Progenitor cell of endocrine pancreas (in vitro differentiated cells): ENCODE results near the gene ADRA2B. TPM values are rescaled to one million over a fixed set of nuclear protein-coding genes. Genes with fewer than 3 reads are reported as not detected.

Experiments
- DNase-seq: peaks from one replicate; pipeline ENCODE4 v3.0.0; 2021; ENCODE audit warnings: low spot score; ENCODE audit not compliant: unreplicated experiment
- H3K27ac Mint-ChIP-seq: 2 replicates; pipeline ENCODE4 v1.8.0; 2021; ENCODE audit warnings: mild to moderate bottlenecking, moderate library complexity, mixed read lengths
- H3K27me3 Mint-ChIP-seq: 2 replicates; pipeline ENCODE4 v1.8.0; 2021; ENCODE audit warnings: mixed read lengths
- H3K36me3 Mint-ChIP-seq: 2 replicates; pipeline ENCODE4 v1.8.0; 2022; ENCODE audit warnings: mixed read lengths; ENCODE audit not compliant: insufficient read depth
- H3K4me1 Mint-ChIP-seq: 2 replicates; pipeline ENCODE4 v1.8.0; 2021; ENCODE audit warnings: low read depth, mixed read lengths
- H3K4me3 Mint-ChIP-seq: 2 replicates; pipeline ENCODE4 v1.8.0; 2021; ENCODE audit warnings: low read depth, mild to moderate bottlenecking, moderate library complexity, mixed read lengths
- H3K9me3 Mint-ChIP-seq: 2 replicates; pipeline ENCODE4 v1.8.0; 2021; ENCODE audit warnings: low read depth, mixed read lengths
- CTCF ChIP-seq: fragments of 200-600 bp; sonication (generic); IDR thresholded peaks from one replicate; pipeline ENCODE4 v1.5.0; 2021; ENCODE audit warnings: antibody characterized with exemption, mild to moderate bottlenecking; ENCODE audit not compliant: unreplicated experiment
- total RNA-seq: library from RNA; stranded (reverse); gene quantifications from 2 replicates; pipeline ENCODE4 v1.2.1, GENCODE V29; 2021

The ADRA2B gene
- total RNA-seq, 1 donor from 2014 or later = 0.69 TPM

DNA sequence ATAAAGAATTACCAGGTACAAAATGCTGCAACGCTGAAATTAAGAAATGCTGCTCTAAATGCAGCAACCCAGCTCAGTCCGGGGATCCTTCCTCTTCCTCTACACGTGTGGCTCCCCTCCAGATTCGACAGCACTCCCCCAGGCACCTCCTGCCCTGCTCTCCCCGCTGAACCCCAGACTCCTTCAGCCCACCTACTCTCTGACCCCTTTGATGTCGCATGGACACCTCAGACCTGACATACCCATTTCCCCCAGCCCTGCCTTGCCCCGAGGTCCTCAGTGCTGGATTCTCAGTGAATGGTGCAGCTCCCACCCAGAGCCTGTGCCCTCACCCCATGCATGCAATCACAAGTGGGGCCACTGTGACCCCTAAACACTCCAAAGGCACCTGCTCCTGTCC, 4.6 kb upstream of the ADRA2B start:
- H3K36me3 Mint-ChIP-seq = no peaks in the 10 kb centered on the region
- H3K4me3 Mint-ChIP-seq = no peak overlapping the region
- no peak for DNase-seq
- peaks cover 59% of the 10 kb centered on the region for H3K27me3 Mint-ChIP-seq
- no peak overlapping the region for H3K27ac Mint-ChIP-seq
- H3K4me1 Mint-ChIP-seq = peaks cover 2% of the 10 kb centered on the region
- H3K9me3 Mint-ChIP-seq = no peaks in the 10 kb centered on the region
- no peak for TF ChIP-seq CTCF

GRCh38 chr2:96120091-96120720, 3.8 kb upstream of the ADRA2B start:
- H3K27ac Mint-ChIP-seq = no peak overlapping the region

DNA sequence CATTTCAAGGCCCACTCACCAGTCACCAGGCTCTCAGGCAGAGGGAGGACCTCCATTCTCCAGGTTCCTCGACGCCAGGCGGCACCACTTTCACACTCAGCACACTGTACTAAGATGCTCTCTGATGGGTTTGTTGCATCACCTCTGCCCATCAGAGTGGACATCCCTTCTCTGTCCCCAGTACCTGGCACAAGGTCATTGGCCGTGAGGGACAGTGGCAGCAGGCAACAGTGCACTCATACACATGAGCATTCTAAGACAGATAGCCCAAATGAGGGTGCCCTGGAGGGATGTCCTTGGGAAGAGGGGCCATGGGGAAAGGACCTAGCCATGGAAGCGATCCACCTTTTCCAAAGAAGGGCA, 3.0 kb upstream of the ADRA2B start:
- no peaks in the 10 kb centered on the region for H3K9me3 Mint-ChIP-seq
- peaks cover 61% of the 10 kb centered on the region for H3K27me3 Mint-ChIP-seq
- H3K27ac Mint-ChIP-seq = no peak overlapping the region
- no peaks in the 10 kb centered on the region for H3K36me3 Mint-ChIP-seq
- DNase-seq = no peak
- no peak overlapping the region for H3K4me3 Mint-ChIP-seq
- peaks cover 2% of the 10 kb centered on the region for H3K4me1 Mint-ChIP-seq
- no peak for TF ChIP-seq CTCF

More at GRCh38 chr2:96120091-96120720, 3.8 kb upstream of the ADRA2B start:
- H3K9me3 Mint-ChIP-seq = no peaks in the 10 kb centered on the region
- H3K4me1 Mint-ChIP-seq = peaks cover 2% of the 10 kb centered on the region
- TF ChIP-seq CTCF = no peak
- DNase-seq = no peak
- no peaks in the 10 kb centered on the region for H3K36me3 Mint-ChIP-seq
- H3K27me3 Mint-ChIP-seq = peaks cover 62% of the 10 kb centered on the region
- no peak overlapping the region for H3K4me3 Mint-ChIP-seq

DNA sequence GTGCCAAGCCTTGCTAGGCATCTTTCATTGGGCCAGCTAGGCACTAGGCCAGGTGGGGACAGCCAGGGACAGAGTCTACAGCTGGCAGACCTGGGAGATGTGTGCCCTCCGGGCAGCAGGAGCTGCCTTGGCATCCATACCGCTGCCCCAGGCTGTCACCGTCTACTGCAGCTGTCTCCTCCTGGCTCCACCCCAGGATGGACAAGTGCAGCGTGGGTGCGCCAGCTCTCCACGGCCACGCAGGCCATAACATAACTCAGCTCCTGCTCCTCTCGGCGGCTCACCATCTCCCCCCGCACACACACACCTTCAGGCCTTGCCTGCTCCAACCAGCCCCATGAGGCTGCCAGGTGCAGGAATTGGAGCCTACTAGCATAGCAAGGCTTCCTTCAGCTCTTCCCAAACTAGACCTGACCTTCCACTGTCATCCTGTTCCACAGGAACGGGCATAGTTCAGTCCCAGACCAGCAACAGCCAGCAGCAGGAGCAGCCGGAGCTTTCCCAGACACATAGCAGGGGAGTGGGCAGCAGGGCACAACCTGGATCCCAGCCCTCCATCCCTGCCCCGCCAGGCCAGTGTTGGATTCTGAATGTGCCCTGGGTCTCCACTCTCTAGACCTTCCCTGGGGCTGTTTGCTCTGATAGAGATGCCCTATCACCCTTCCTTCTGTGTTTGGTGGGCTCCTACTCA, 2.5 kb upstream of the ADRA2B start:
- H3K4me3 Mint-ChIP-seq = no peak overlapping the region
- H3K9me3 Mint-ChIP-seq = no peaks in the 10 kb centered on the region
- peaks cover 62% of the 10 kb centered on the region for H3K27me3 Mint-ChIP-seq
- no peak overlapping the region for H3K27ac Mint-ChIP-seq
- TF ChIP-seq CTCF = no peak
- H3K36me3 Mint-ChIP-seq = no peaks in the 10 kb centered on the region
- peaks cover 2% of the 10 kb centered on the region for H3K4me1 Mint-ChIP-seq
- DNase-seq = no peak

GRCh38 chr2:96117701-96118588, 1.6 kb upstream of the ADRA2B start:
- Mint-ChIP-seq H3K27ac (no peak overlapping the region), H3K9me3 (no peaks in the 10 kb centered on the region), H3K27me3 (peaks cover 68% of the 10 kb centered on the region), H3K4me1 (peaks cover 2% of the 10 kb centered on the region), H3K36me3 (no peaks in the 10 kb centered on the region), H3K4me3 (peak overlapping the region; percentile 67)
- TF ChIP-seq CTCF = peak; percentile 19
- DNase-seq = no peak
